ENCODE data around the gene PBXIP1. TPM values are rescaled to one million over a fixed set of nuclear protein-coding genes. Genes with fewer than 3 reads are reported as not detected.
A peak's percentile ranks its signal among the peaks of the same experiment; 100 is the strongest.

Gene PBXIP1
- total RNA-seq, 2 experiments from 2014 or later = 23.8 to 37.7 TPM

- no peaks in the 10 kb centered on the region for H3K9me3 ChIP-seq (ENCODE audit: low read length)
- POLR2A ChIA-PET = interaction anchor here (0.7 to 2.0 kb wide), 4 partner anchors 12 to 866 kb away, joined by 3 to 10 read pairs (median 4); partner anchors contain the start of gene FLAD1
- intact Hi-C loops (cut with micrococcal nuclease; ENCODE audit: unreplicated experiment) = loop anchor here (5.0 kb wide), 1 partner anchor 142 kb away; no protein-coding TSS in a partner anchor
- H3K79me2 ChIP-seq (ENCODE audit: insufficient read depth, low read depth, low read length) = peaks cover 10% of the 10 kb centered on the region; the same call in 1 of the 2 replicates
- peak overlapping the region; percentile 77 for H3K27ac ChIP-seq (ENCODE audit: low read depth, low read length, poor library complexity, severe bottlenecking)
- H3K9me2 ChIP-seq (ENCODE audit: insufficient read depth, low read length) = no peaks in the 10 kb centered on the region
- BruUV-seq (replicated peaks) = no TSS peak
- TF ChIP-seq CTCF (conservative IDR thresholded peaks at IDR 0.05; ENCODE audit: low read length) = no peak; the same call in 1 of the 2 replicates
- DNase-seq (ENCODE audit: low spot score) = no peak
- H3K36me3 ChIP-seq (ENCODE audit: insufficient read depth, low read length) = no peaks in the 10 kb centered on the region
- peaks cover 64% of the 10 kb centered on the region for H3K4me1 ChIP-seq (ENCODE audit: insufficient read depth, low read length, poor library complexity, severe bottlenecking)
- H2AFZ ChIP-seq (ENCODE audit: low read length) = no peak overlapping the region
- peak overlapping the region; percentile 87 for H3K4me3 ChIP-seq (ENCODE audit: low read depth, low read length, poor library complexity, severe bottlenecking)
- CTCF ChIA-PET (ENCODE audit: unreplicated experiment) = interaction anchor here (0.7 kb wide), 1 partner anchor 1145 kb away, joined by 5 read pairs; no protein-coding TSS in a partner anchor
- no peaks in the 10 kb centered on the region for H4K20me1 ChIP-seq (ENCODE audit: insufficient read depth, low read length)
- peak overlapping the region; percentile 93 for H3K4me2 ChIP-seq (ENCODE audit: low read length)
Observed at GRCh38 chr1:155004352-155005075, 48.6 kb upstream of the PBXIP1 start.

- TF ChIP-seq EZH2phosphoT487 (IDR thresholded peaks at IDR 0.05; ENCODE audit: borderline replicate concordance, low read depth, low read length) = no peak
- TF ChIP-seq CTCF (conservative IDR thresholded peaks at IDR 0.05; ENCODE audit: low read length) = 0 out of 2 replicates have a peak, but pooled peaks have one; percentile 17
- H3K27ac ChIP-seq (ENCODE audit: low read depth, low read length, poor library complexity, severe bottlenecking) = peak overlapping the region; percentile 77
- no peaks in the 10 kb centered on the region for H3K36me3 ChIP-seq (ENCODE audit: insufficient read depth, low read length)
- POLR2A ChIA-PET = interaction anchor here (0.7 to 2.0 kb wide), 3 partner anchors 13 to 148 kb away, joined by 3 to 10 read pairs (median 4); partner anchors contain the start of gene FLAD1
- peaks cover 10% of the 10 kb centered on the region; the same call in 1 of the 2 replicates for H3K79me2 ChIP-seq (ENCODE audit: insufficient read depth, low read depth, low read length)
- H3K4me2 ChIP-seq (ENCODE audit: low read length) = peak overlapping the region; percentile 93
- H3K4me3 ChIP-seq (ENCODE audit: low read depth, low read length, poor library complexity, severe bottlenecking) = peak overlapping the region; percentile 87
- H3K4me1 ChIP-seq (ENCODE audit: insufficient read depth, low read length, poor library complexity, severe bottlenecking) = peaks cover 68% of the 10 kb centered on the region
- no peaks in the 10 kb centered on the region for H4K20me1 ChIP-seq (ENCODE audit: insufficient read depth, low read length)
- intact Hi-C loops (cut with micrococcal nuclease; ENCODE audit: unreplicated experiment) = loop anchor here (5.0 kb wide), 1 partner anchor 142 kb away; no protein-coding TSS in a partner anchor
- peak overlapping the region; percentile 23; the same call in 1 of the 2 replicates for H2AFZ ChIP-seq (ENCODE audit: low read length)
- peak; percentile 48 for DNase-seq (ENCODE audit: low spot score)
- H3K9me3 ChIP-seq (ENCODE audit: low read length) = no peaks in the 10 kb centered on the region
- CTCF ChIA-PET (ENCODE audit: unreplicated experiment) = no interaction called here
- BruUV-seq (replicated peaks) = no TSS peak
- H3K9me2 ChIP-seq (ENCODE audit: insufficient read depth, low read length) = no peaks in the 10 kb centered on the region
Observed at GRCh38 chr1:155003766-155004351, 48.0 kb upstream of the PBXIP1 start.

All from OCI-LY7 (cell line).